HepG2 (cell line): Measurements from ENCODE around the gene SRC. TPM values are rescaled to one million over a fixed set of nuclear protein-coding genes. Genes with fewer than 3 reads are reported as not detected.
A peak's percentile ranks its signal among the peaks of the same experiment; 100 is the strongest.

ENCODE experiments used
- DBP ChIP-seq: sonication (generic); formaldehyde crosslinking; IDR thresholded peaks from 2 replicates; pipeline ENCODE4 v1.4.0; 2020; ENCODE audit warnings: missing genetic modification reagents; ENCODE audit errors: not compliant biosample characterization
- FOXP4 ChIP-seq: sonication (generic); formaldehyde crosslinking; IDR thresholded peaks from 2 replicates; pipeline ENCODE4 v1.4.0; 2020; ENCODE audit warnings: missing genetic modification reagents
- KDM1A ChIP-seq: IDR thresholded peaks from 2 replicates; pipeline ENCODE4 v1.6.1; 2016; ENCODE audit warnings: missing compliant biosample characterization
- MZF1 ChIP-seq: sonication (generic); formaldehyde crosslinking; IDR thresholded peaks from 2 replicates; pipeline ENCODE4 v1.8.1; 2023; ENCODE audit warnings: mild to moderate bottlenecking, missing genetic modification reagents, borderline replicate concordance
- PAF1 ChIP-seq: IDR thresholded peaks from 2 replicates; pipeline ENCODE4 v1.6.1; 2016; ENCODE audit warnings: missing genetic modification reagents, missing compliant biosample characterization
- PHF20 ChIP-seq: sonication (generic); formaldehyde crosslinking; IDR thresholded peaks from 2 replicates; pipeline ENCODE4 v1.5.0; 2020; ENCODE audit warnings: mild to moderate bottlenecking, missing genetic modification reagents
- SCMH1 ChIP-seq: sonication (generic); formaldehyde crosslinking; IDR thresholded peaks from 2 replicates; pipeline ENCODE4 v1.9.0; 2021; ENCODE audit warnings: missing genetic modification reagents, mild to moderate bottlenecking, borderline replicate concordance
- SIN3A ChIP-seq: IDR thresholded peaks from 2 replicates; pipeline ENCODE4 v1.6.1; 2011; ENCODE audit warnings: low read depth, mild to moderate bottlenecking, control low read depth, low read length, borderline replicate concordance
- U2AF2 ChIP-seq: fragments of 200-400 bp; formaldehyde crosslinking; IDR thresholded peaks from 2 replicates; pipeline ENCODE4 v1.6.1; 2017; ENCODE audit warnings: low read depth, mild to moderate bottlenecking, low read length
- ZBTB3 ChIP-seq: sonication (generic); formaldehyde crosslinking; IDR thresholded peaks from 2 replicates; pipeline ENCODE4 v1.4.0; 2020; ENCODE audit warnings: low read depth, mild to moderate bottlenecking, moderate library complexity, missing genetic modification reagents, borderline replicate concordance
- ZKSCAN1 ChIP-seq: fragments of 150-350 bp; IDR thresholded peaks from 2 replicates; pipeline ENCODE4 v1.6.1; 2014; ENCODE audit warnings: low read length
- ZNF329 ChIP-seq: sonication (generic); formaldehyde crosslinking; IDR thresholded peaks from 2 replicates; pipeline ENCODE4 v1.9.0; 2021; ENCODE audit warnings: low read depth, mild to moderate bottlenecking, missing genetic modification reagents
- ZNF34 ChIP-seq: sonication (generic); formaldehyde crosslinking; IDR thresholded peaks from 2 replicates; pipeline ENCODE4 v1.4.0; 2020; ENCODE audit warnings: mild to moderate bottlenecking, missing genetic modification reagents, borderline replicate concordance
- ZNF367 ChIP-seq: sonication (generic); formaldehyde crosslinking; IDR thresholded peaks from 2 replicates; pipeline ENCODE4 v1.4.0; 2020; ENCODE audit warnings: missing genetic modification reagents, borderline replicate concordance
- ZNF672 ChIP-seq: sonication (generic); formaldehyde crosslinking; IDR thresholded peaks from 2 replicates; pipeline ENCODE4 v1.8.1; 2022; ENCODE audit warnings: missing genetic modification reagents
- ZNF691 ChIP-seq: sonication (generic); formaldehyde crosslinking; IDR thresholded peaks from 2 replicates; pipeline ENCODE4 v1.4.0; 2020; ENCODE audit warnings: missing genetic modification reagents, low read depth, mild to moderate bottlenecking, borderline replicate concordance
- polyA plus RNA-seq, 8 experiments: library from polyadenylated mRNA; depleted of rRNA in 3 of 8; stranded (reverse) in 7 of 8; unstranded in 1 of 8; fragments of >200 nt; fragmentation: Illumina TruSeq in 4 of 8; extraction: Trizol in 4 of 8; gene quantifications; 2 replicates each; pipeline versions ENCODE4 v1.2.1 to v1.2.3, GENCODE V29; 2011 to 2016; ENCODE audit warnings: low read depth in 4 of 8, missing spikeins in 1 of 8, mixed read lengths in 1 of 8; ENCODE audit not compliant: insufficient read depth in 1 of 8
- total RNA-seq, 5 experiments: library from RNA; depleted of rRNA; stranded (reverse); fragments of >200 nt; fragmentation: Illumina TruSeq; extraction: Trizol; gene quantifications; 2 replicates each; pipeline ENCODE4 v1.2.3, GENCODE V29; 2016; ENCODE audit warnings: low read depth in 1 of 5
- TF ChIP-seq, protein P1 (sequence below): sonication (generic); formaldehyde crosslinking; IDR thresholded peaks from 2 replicates; pipeline ENCODE4 v1.5.1; 2020; ENCODE audit warnings: mild to moderate bottlenecking, missing genetic modification reagents, borderline replicate concordance
- TF ChIP-seq, protein P2 (sequence below): IDR thresholded peaks from 2 replicates; pipeline ENCODE4 v1.6.1; 2012; ENCODE audit warnings: low read depth, low read length, improper control_type of control experiment

SRC gene
- total and polyA plus RNA-seq, 2 of the 13 experiments (the other 11 are each of a cell fraction or from before 2014, with no cell fraction given) = 54.7 to 192 TPM

DNA sequence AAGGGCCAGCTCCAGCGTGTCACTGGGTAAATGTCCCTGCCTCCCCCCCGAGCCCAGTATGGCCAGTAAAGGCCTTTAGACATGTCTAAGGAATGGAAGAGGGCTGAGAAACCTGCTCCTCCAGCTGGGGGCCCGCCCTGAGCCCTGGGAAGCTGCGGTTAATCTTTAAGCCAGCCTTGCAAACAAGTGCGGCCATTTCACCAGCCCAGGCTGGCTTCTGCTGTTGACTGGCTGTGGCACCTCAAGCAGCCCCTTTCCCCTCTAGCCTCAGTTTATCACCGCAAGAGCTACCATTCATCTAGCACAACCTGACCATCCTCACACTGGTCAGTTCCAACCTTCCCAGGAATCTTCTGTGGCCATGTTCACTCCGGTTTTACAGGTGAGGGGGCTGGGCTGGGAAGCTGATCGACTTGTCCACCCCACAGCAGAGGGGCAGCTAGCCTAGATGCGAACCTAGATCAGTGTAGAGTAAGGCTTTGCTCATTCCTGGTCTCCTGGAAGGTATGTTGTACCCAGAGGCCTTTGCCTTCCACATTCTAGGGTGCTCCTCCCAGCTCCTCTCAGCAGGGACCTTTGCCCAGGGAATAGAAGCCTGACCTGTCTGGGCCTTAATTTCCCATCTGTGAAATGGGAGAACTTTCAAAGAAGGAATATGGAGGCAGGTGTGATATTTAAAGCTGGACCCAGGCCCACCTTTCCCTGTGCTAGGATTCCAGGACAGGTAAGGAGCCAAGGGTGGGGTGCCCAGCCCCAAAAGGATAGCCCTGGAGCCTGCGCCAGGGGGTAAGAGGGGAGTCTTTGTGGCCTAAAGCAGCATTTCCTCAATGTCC, 1.2 kb upstream of the SRC start (continued):
- 0 out of 2 replicates have a peak, but pooled peaks have one; percentile 25 for TF ChIP-seq FOXP4 (CRISPR knock-in tag)
- TF ChIP-seq ZNF672 (CRISPR knock-in tag) = no peak
- TF ChIP-seq ZNF367 (CRISPR knock-in tag) = no peak
- no peak for TF ChIP-seq U2AF2
- TF ChIP-seq DBP = no peak
- TF ChIP-seq ZNF329 (CRISPR knock-in tag) = peak; percentile 62; the same call in 1 of the 2 replicates
- TF ChIP-seq MZF1 = 0 out of 2 replicates have a peak, but pooled peaks have one; percentile 68
- TF ChIP-seq SIN3A = peak; percentile 65; the same call in 1 of the 2 replicates
- 0 out of 2 replicates have a peak, but pooled peaks have one; percentile 53 for TF ChIP-seq ZNF691 (CRISPR knock-in tag)
- TF ChIP-seq, protein P1, sequence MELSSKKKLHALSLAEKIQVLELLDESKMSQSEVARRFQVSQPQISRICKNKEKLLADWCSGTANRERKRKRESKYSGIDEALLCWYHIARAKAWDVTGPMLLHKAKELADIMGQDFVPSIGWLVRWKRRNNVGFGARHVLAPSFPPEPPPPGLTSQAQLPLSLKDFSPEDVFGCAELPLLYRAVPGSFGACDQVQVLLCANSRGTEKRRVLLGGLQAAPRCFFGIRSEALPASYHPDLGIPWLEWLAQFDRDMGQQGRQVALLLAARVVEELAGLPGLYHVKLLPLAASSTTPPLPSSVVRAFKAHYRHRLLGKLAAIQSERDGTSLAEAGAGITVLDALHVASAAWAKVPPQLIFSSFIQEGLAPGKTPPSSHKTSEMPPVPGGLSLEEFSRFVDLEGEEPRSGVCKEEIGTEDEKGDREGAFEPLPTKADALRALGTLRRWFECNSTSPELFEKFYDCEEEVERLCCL (CRISPR knock-in tag) = peak; percentile 90; the same call in 1 of the 2 replicates
- no peak for TF ChIP-seq PHF20 (CRISPR knock-in tag)
- TF ChIP-seq KDM1A (CRISPR knock-in tag) = peak; percentile 93
- no peak for TF ChIP-seq PAF1 (CRISPR knock-in tag)
- TF ChIP-seq SCMH1 (CRISPR knock-in tag) = no peak
- TF ChIP-seq, protein P2, sequence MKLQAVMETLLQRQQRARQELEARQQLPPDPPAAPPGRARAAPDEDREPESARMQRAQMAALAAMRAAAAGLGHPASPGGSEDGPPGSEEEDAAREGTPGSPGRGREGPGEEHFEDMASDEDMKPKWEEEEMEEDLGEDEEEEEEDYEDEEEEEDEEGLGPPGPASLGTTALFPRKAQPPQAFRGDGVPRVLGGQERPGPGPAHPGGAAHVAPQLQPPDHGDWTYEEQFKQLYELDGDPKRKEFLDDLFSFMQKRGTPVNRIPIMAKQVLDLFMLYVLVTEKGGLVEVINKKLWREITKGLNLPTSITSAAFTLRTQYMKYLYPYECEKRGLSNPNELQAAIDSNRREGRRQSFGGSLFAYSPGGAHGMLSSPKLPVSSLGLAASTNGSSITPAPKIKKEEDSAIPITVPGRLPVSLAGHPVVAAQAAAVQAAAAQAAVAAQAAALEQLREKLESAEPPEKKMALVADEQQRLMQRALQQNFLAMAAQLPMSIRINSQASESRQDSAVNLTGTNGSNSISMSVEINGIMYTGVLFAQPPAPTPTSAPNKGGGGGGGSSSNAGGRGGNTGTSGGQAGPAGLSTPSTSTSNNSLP = no peak
- no peak; the same call in 1 of the 2 replicates for TF ChIP-seq ZNF34 (CRISPR knock-in tag)
- no peak for TF ChIP-seq ZKSCAN1
- TF ChIP-seq ZBTB3 (CRISPR knock-in tag) = no peak
